MCF 10A (cell line): Measurements from ENCODE around the gene SLC25A17. TPM values are rescaled to one million over a fixed set of nuclear protein-coding genes. Genes with fewer than 3 reads are reported as not detected.

ENCODE experiments used
- BruUV-seq: library from RNA; stranded (reverse); fragments of 400-500 nt; replicated peaks from 2 replicates; lab custom pipeline; 2021; lab: Mats Ljungman, UMichigan
- CTCF ChIA-PET: fragments of 300-600 bp; sonication (Branson Sonifier 250); formaldehyde crosslinking; extraction: SDS; loops from one replicate; lab custom pipeline; 2021; ENCODE audit warnings: antibody characterized with exemption, inconsistent platforms; lab: Yijun Ruan, JAX
- POLR2A ChIA-PET: fragments of 300-600, 350-650 bp; sonication (Branson Sonifier 250); formaldehyde crosslinking; extraction: SDS; loops from one replicate; lab custom pipeline; 2020; ENCODE audit warnings: antibody characterized with exemption, inconsistent platforms; lab: Yijun Ruan, JAX
- DNase-seq: peaks from one replicate; pipeline ENCODE4 v3.0.0-alpha.2; 2018; ENCODE audit not compliant: unreplicated experiment
- H3K27ac Mint-ChIP-seq: one replicate; pipeline ENCODE4 v1.8.0; 2022; ENCODE audit warnings: mild to moderate bottlenecking, low read depth, mixed read lengths; ENCODE audit not compliant: unreplicated experiment
- H3K27me3 Mint-ChIP-seq: one replicate; pipeline ENCODE4 v1.8.0; 2022; ENCODE audit warnings: mixed read lengths; ENCODE audit not compliant: insufficient read depth, unreplicated experiment
- H3K36me3 Mint-ChIP-seq: one replicate; pipeline ENCODE4 v1.8.0; 2022; ENCODE audit warnings: mild to moderate bottlenecking, moderate library complexity, mixed read lengths; ENCODE audit not compliant: insufficient read depth, unreplicated experiment
- H3K4me1 Mint-ChIP-seq: one replicate; pipeline ENCODE4 v1.8.0; 2022; ENCODE audit warnings: mixed read lengths; ENCODE audit not compliant: insufficient read depth, unreplicated experiment
- H3K4me3 Mint-ChIP-seq: one replicate; pipeline ENCODE4 v1.8.0; 2022; ENCODE audit warnings: mild to moderate bottlenecking, moderate library complexity, mixed read lengths; ENCODE audit not compliant: unreplicated experiment
- H3K9me3 Mint-ChIP-seq: one replicate; pipeline ENCODE4 v1.8.0; 2022; ENCODE audit warnings: mixed read lengths; ENCODE audit not compliant: unreplicated experiment
- CTCF ChIP-seq: fragments of 200-600 bp; IDR thresholded peaks from one replicate; pipeline ENCODE4 v1.8.0; 2022; ENCODE audit warnings: antibody characterized with exemption, mild to moderate bottlenecking; ENCODE audit not compliant: unreplicated experiment
- intact Hi-C: fragments of 100-400 bp; cut with micrococcal nuclease; formaldehyde crosslinking; loops from 2 replicates; pipeline ENCODE4 v1.14.1; 2022
- total RNA-seq: library from RNA; stranded (reverse); gene quantifications from 2 replicates; pipeline ENCODE4 v1.2.3, GENCODE V29; 2022

Gene SLC25A17
- total RNA-seq, 1 experiment from 2014 or later, result 22.3 TPM

- Mint-ChIP-seq H3K4me1 (no peaks in the 10 kb centered on the region), H3K36me3 (peaks cover 44% of the 10 kb centered on the region), H3K27ac (no peak overlapping the region), H3K4me3 (no peak overlapping the region), H3K27me3 (no peaks in the 10 kb centered on the region), H3K9me3 (no peaks in the 10 kb centered on the region)
- intact Hi-C loops, result no loop called here
- no peak for TF ChIP-seq CTCF
- no TSS peak for BruUV-seq
- ChIA-PET CTCF (interaction anchor here (1.0 kb wide), 1 partner anchor 10 kb away, joined by 3 read pairs; no protein-coding TSS in a partner anchor), POLR2A (interaction anchor here (0.5 kb wide), 1 partner anchor 519 kb away, joined by 3 read pairs; no protein-coding TSS in a partner anchor)
- no peak for DNase-seq
These were observed 49.4 kb downstream of the SLC25A17 start for GRCh38 chr22:40769761-40770160.

- intact Hi-C loops, result no loop called here
- Mint-ChIP-seq H3K4me3 (no peak overlapping the region), H3K36me3 (peaks cover 28% of the 10 kb centered on the region), H3K27ac (no peak overlapping the region), H3K9me3 (no peaks in the 10 kb centered on the region), H3K27me3 (no peaks in the 10 kb centered on the region), H3K4me1 (no peaks in the 10 kb centered on the region)
- CTCF ChIA-PET, result interaction anchor here (0.7 to 1.9 kb wide), 4 partner anchors 9 to 520 kb away, joined by 3 to 5 read pairs (median 4); no protein-coding TSS in a partner anchor
- no TSS peak for BruUV-seq
- DNase-seq, result no peak
- POLR2A ChIA-PET, result interaction anchor here (0.9 to 1.5 kb wide), 3 partner anchors 8 to 117 kb away, joined by 3 to 5 read pairs (median 4); no protein-coding TSS in a partner anchor
- no peak for TF ChIP-seq CTCF
These were observed 50.9 kb downstream of the SLC25A17 start for GRCh38 chr22:40768206-40768605.

GRCh38 chr22:40766956-40767355, 52.2 kb downstream of the SLC25A17 start:
- ChIA-PET CTCF (interaction anchor here (0.9 kb wide), 1 partner anchor 84 kb away, joined by 5 read pairs; no protein-coding TSS in a partner anchor), POLR2A (interaction anchor here (0.9 to 1.3 kb wide), 2 partner anchors 59 to 115 kb away, joined by 3 read pairs; no protein-coding TSS in a partner anchor)
- no peak for TF ChIP-seq CTCF
- no peak for DNase-seq
- Mint-ChIP-seq H3K4me3 (no peak overlapping the region), H3K27me3 (no peaks in the 10 kb centered on the region), H3K27ac (no peak overlapping the region), H3K9me3 (no peaks in the 10 kb centered on the region), H3K4me1 (no peaks in the 10 kb centered on the region), H3K36me3 (peaks cover 16% of the 10 kb centered on the region)
- no TSS peak for BruUV-seq
- intact Hi-C loops, result no loop called here

- ChIA-PET POLR2A (interaction anchor here (0.6 kb wide), 1 partner anchor 16 kb away, joined by 3 read pairs; no protein-coding TSS in a partner anchor), CTCF (no interaction called here)
- intact Hi-C loops, result no loop called here
- Mint-ChIP-seq H3K36me3 (peaks cover 5% of the 10 kb centered on the region), H3K4me3 (no peak overlapping the region), H3K27ac (no peak overlapping the region), H3K4me1 (no peaks in the 10 kb centered on the region), H3K27me3 (no peaks in the 10 kb centered on the region), H3K9me3 (no peaks in the 10 kb centered on the region)
- TF ChIP-seq CTCF, result no peak
- no peak for DNase-seq
- BruUV-seq, result no TSS peak
These were observed 54.2 kb downstream of the SLC25A17 start for GRCh38 chr22:40764763-40765441.
